ENCODE results near the gene MYRF. TPM values are rescaled to one million over a fixed set of nuclear protein-coding genes. Genes with fewer than 3 reads are reported as not detected.

The MYRF gene
- total RNA-seq, 2 donors from 2014 or later: 4.0 to 5.0 TPM

DNA sequence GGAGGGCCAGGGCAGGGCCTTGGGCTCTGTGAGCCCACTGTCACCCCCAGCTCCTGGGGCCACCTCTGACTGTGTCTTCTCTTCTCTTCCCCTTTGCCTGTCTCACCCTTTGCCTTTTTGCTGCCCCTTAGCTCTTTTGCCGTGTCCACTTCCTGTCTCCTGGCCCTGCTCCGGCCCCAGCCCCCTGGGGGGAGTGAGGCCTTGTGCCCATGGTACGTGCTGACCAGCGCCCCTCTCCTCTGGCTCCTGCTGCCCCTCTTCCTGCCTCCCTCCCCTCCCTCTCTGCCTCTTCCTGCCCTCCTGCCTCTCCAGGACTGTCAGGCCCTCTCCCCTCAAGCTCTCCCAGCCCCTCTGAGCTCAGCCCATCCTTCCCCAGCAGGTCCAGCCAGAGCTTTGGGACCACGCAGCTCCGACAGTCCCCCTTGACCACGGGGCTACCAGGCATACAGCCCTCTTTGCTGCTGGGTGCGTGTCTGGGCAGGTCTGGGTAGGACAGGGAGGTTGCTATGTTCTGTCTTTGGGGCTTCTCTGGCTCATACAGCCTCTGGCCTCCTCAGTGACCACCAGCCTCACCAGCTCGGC lies 28.2 kb downstream of the MYRF start:
- ATAC-seq: no peak
- intact Hi-C loops (cut with DNase I): no loop called here
- DNase-seq: no peak

- intact Hi-C loops (cut with DNase I): no loop called here
- ATAC-seq (no peak), DNase-seq (no peak)
These were observed 29.1 kb downstream of the MYRF start for GRCh38 chr11:61781585-61781984.

GRCh38 chr11:61782299-61782698 lies 29.9 kb downstream of the MYRF start:
- intact Hi-C loops (cut with DNase I): no loop called here
- ATAC-seq: no peak
- no peak for DNase-seq

DNA sequence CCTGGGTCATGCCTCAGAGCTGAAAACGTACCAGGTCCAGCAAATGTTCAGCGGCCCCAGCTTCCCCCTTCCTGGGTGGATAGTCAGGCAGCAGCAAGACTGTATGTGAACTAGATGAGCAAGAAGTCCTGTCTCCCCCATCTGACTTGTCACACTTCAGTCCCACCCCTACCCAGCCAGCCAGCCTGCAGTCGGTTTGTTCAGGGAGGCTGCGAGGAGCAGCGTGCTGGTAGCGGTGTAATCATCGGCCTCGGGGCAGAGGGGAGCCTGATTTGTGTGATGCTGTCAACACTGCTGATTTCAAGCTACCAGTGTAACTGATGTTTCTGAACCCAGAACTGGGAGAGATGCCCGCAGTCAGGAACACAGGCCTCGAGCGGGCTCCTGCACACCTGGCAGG lies 30.4 kb downstream of the MYRF start:
- intact Hi-C loops (cut with DNase I): no loop called here
- DNase-seq (no peak), ATAC-seq (no peak)

- ATAC-seq: no peak
- DNase-seq: no peak
- intact Hi-C loops (cut with DNase I): no loop called here
These were observed 31.5 kb downstream of the MYRF start for GRCh38 chr11:61783717-61784505.

- no peak for DNase-seq
- ATAC-seq: no peak
- intact Hi-C loops (cut with DNase I): no loop called here
These were observed 32.0 kb downstream of the MYRF start for GRCh38 chr11:61784506-61784805.

DNA sequence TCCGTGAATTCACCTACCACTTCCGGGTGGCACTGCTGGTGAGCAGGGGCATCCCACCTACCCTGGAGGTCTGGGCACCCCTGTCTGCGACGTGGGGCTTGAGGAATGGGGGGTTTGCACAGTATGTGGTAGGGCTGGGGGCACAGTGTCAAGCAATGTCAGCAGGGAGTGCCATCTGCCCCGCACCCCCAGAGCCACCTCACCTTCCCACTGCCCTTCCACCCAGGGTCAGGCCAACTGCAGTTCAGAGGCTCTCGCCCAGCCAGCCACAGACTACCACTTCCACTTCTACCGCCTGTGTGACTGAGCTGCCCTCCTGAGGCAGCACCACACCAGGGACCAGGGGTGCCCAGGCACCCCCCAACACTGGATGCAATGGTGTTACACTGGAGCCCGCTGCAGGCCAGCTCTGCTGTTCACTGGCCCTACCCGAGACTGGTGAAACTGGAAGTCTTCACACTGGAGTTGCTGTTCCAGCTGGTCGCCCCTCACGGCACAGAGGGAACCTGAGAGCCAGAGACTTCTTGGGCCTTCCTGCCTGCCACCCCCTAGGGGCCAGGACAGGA lies 33.5 kb downstream of the MYRF start:
- ATAC-seq (no peak), DNase-seq (no peak)
- intact Hi-C loops (cut with DNase I): no loop called here

GRCh38 chr11:61787928-61788491 lies 35.6 kb downstream of the MYRF start:
- DNase-seq: no peak
- intact Hi-C loops (cut with DNase I): no loop called here
- ATAC-seq: peak in 1 of 2 donors; percentile 4

DNA sequence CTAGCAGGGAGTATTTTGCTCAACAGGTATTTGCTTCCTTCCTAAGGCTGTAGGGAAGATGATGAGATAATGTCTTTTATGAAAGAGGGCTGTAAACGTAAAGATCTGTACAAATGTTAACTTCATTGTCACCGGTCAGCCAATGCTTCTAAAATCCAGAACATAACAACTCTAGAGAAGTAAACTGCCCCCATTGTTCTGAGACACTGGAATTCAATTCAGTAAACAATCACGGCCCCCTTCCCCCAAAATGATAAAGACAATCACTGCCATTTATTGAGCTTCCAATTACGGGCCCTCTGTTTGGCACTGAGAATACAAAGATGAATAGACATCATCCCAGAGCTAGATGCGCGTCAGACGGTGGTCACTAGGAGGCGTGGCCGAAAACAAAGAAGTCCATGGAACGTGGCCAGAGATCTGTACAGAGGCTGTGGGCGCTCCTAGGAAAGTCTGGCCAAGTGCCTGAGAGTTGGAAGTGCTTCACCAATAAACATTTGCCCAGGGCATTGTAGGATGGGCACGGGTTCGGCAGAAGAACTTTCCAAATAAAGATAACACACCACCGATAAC lies 39.4 kb downstream of the MYRF start:
- peak; percentile 74 to 77 for ATAC-seq
- intact Hi-C loops (cut with DNase I): no loop called here
- peak; percentile 86 for DNase-seq

DNA sequence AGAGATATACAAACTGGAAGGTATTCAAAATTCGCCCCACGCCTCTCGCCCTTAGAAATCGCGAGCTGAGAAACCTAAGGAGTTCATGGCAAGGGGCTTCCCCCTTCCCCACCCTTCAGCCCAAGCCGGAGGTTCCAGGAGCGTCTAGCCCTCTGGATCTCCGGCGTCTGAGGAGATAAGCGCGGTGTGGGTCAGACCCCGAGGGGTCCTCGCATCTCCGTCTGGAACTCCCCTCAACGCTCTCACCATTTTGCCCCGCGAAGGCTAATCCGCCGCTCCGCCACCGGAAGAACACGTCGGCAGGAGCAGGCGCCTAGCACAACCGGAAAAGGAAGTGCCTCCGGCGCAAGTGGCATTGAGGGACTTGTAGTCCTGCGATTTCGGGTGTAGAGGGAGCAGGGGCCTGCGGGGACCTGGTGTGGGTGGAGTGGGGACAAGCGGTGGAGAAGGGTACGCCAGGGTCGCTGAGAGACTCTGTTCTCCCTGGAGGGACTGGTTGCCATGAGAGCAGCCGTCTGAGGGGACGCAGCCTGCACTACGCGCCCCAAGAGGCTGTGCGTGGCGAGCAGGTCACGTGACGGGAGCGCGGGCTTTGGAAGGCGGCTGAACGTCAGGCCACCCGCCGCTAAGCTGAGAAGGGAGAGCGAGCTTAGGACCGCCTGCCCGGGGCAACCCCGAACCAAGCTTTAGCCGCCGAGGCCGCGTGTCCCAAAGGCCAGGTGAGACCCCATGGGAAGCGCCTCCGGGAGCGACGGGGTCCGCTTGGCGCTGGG lies 40.1 kb downstream of the MYRF start, which contains the start of the genes FEN1 and TMEM258:
TSS of gene FEN1 (plus strand) at position 602 of the 773 bp plus-strand sequence. CDS start 2,451 bp downstream, outside the sequence.
TSS of gene TMEM258 (minus strand) at position 290 of the 773 bp plus-strand sequence. CDS start at position 249, 41 bp downstream.
- peak; percentile 90 to 92 for ATAC-seq
- intact Hi-C loops (cut with DNase I): no loop called here
- DNase-seq: peak; percentile 93

GRCh38 chr11:61793083-61793828 lies 40.8 kb downstream of the MYRF start:
- intact Hi-C loops (cut with DNase I): no loop called here
- ATAC-seq (no peak), DNase-seq (no peak)

GRCh38 chr11:61793829-61794204 lies 41.4 kb downstream of the MYRF start:
- intact Hi-C loops (cut with DNase I): no loop called here

DNA sequence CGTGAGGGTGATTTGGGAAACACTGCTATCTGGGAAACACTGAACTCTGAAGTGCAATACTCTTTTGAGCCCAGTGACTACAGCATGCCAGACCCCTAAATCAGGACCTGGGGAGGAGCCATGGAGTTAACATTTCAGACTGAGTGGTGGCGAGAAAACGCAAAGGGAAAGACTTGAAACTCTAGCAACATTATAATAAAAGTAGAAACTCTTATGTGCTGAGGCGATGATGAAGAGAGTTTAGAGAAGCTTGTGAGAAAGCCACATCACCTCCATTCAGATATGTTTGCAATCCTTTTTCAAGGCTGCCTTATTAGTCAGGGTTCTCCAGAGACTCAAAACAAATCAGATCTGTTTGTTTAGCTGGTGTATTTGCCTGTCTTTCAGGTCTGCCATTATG lies 42.1 kb downstream of the MYRF start:
- intact Hi-C loops (cut with DNase I): no loop called here
- DNase-seq: no peak
- no peak for ATAC-seq

More at GRCh38 chr11:61793829-61794204, 41.4 kb downstream of the MYRF start:
- ATAC-seq: no peak
- DNase-seq: no peak

DNA sequence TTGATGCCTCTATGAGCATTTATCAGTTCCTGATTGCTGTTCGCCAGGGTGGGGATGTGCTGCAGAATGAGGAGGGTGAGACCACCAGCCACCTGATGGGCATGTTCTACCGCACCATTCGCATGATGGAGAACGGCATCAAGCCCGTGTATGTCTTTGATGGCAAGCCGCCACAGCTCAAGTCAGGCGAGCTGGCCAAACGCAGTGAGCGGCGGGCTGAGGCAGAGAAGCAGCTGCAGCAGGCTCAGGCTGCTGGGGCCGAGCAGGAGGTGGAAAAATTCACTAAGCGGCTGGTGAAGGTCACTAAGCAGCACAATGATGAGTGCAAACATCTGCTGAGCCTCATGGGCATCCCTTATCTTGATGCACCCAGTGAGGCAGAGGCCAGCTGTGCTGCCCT lies 43.0 kb downstream of the MYRF start:
- intact Hi-C loops (cut with DNase I): loop anchor here in 1 of 2 donors (5.0 kb wide), 2 partner anchors 102 to 312 kb away; no protein-coding TSS in a partner anchor
- DNase-seq (no peak), ATAC-seq (no peak)

- DNase-seq: no peak
- intact Hi-C loops (cut with DNase I): loop anchor here in 1 of 2 donors (2.0 to 5.0 kb wide), 4 partner anchors 101 to 311 kb away; no protein-coding TSS in a partner anchor
- no peak for ATAC-seq
These were observed 43.6 kb downstream of the MYRF start for GRCh38 chr11:61795876-61796526.

DNA sequence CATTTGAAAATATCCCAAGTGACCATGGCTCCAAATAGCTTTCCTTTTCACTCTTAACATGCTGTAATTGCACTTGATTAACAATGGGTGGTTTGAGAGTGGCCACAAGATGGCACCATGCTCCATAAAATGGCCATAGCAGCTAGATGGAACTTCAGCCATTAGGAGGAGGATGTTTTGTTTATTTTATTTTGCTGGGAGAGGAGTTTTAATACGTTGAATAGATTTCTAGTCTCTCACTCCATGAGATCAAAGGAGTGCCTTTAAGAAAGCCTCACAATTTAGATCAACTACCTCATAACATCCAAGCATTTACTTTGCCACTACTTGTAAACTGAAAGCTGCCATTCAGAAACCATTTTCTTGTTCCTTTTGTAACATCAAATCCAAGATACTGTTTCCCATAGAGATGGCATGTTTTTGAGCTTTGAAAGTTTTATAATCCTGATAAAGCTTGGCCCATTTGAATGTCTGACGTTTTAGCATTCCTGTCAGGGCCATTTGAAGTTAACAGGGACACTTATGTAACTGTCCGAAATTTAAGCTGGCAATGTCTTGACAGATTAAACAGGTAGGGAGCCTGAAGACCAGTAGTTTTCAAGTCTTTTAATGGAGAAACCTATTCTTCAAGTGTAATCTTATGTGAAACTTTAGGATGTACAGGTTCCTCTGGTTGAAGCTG lies 45.0 kb downstream of the MYRF start:
- peak; percentile 15 to 38 for ATAC-seq
- DNase-seq: peak; percentile 82
- intact Hi-C loops (cut with DNase I): loop anchor here in 1 of 2 donors (2.0 to 5.0 kb wide), 4 partner anchors 100 to 310 kb away; no protein-coding TSS in a partner anchor

GRCh38 chr11:61799665-61800284 lies 47.3 kb downstream of the MYRF start:
- ATAC-seq: no peak
- intact Hi-C loops (cut with DNase I): loop anchor here (5.0 to 10.0 kb wide), 5 partner anchors 65 to 308 kb away; partner anchors contain the start of gene BEST1 (in 1 of the 2)
- no peak for DNase-seq

All from left cardiac atrium (tissue), 4 donors.